Gastroesophageal sphincter (tissue), 4 donors: ENCODE measurements around the gene RTF2. TPM values are rescaled to one million over a fixed set of nuclear protein-coding genes. Genes with fewer than 3 reads are reported as not detected.

Experiments
- ATAC-seq: fragments of 150-250 bp; one replicate; pipeline ENCODE4 v1.9.1; 2016; ENCODE audit warnings: mild to moderate bottlenecking, moderate library complexity
- H3K27ac ChIP-seq, 4 donors: fragments of 200-600 bp; sonication (generic) in 3 of 4; 1 replicate in 3 of 4; 2 replicates in 1 of 4; pipeline ENCODE4 v1.5.1; 2016 to 2019
- H3K27me3 ChIP-seq: fragments of 200-600 bp; sonication (generic); one replicate; pipeline ENCODE4 v1.5.1; 2019
- H3K36me3 ChIP-seq, 2 donors: fragments of 200-600 bp; sonication (generic); one replicate each; pipeline ENCODE4 v1.5.1; 2019; ENCODE audit warnings: control low read depth in 1 of 2
- H3K4me1 ChIP-seq, 3 donors: fragments of 200-600 bp; sonication (generic); 1 replicate in 2 of 3; 2 replicates in 1 of 3; pipeline ENCODE4 v1.5.1; 2016 to 2019; ENCODE audit warnings: control low read depth in 2 of 3
- H3K4me3 ChIP-seq, 2 donors: fragments of 200-600 bp; sonication (generic); one replicate each; pipeline ENCODE4 v1.5.1; 2019; ENCODE audit warnings: mild to moderate bottlenecking in 1 of 2, moderate library complexity in 1 of 2
- H3K9me3 ChIP-seq, 3 donors: fragments of 200-600 bp; sonication (generic); one replicate each; pipeline ENCODE4 v1.5.1; 2017 to 2019; ENCODE audit warnings: control low read depth in 2 of 3
- EP300 ChIP-seq: sonication (generic); formaldehyde crosslinking; IDR thresholded peaks from one replicate; pipeline ENCODE4 v1.6.1; 2017; ENCODE audit warnings: antibody characterized with exemption, mild to moderate bottlenecking
- POLR2A ChIP-seq, 2 donors: fragments of 450-650 bp; IDR thresholded peaks; one replicate each; pipeline ENCODE4 v1.6.1; 2017; ENCODE audit warnings: antibody characterized with exemption in 2 of 2, mild to moderate bottlenecking in 2 of 2, moderate library complexity in 1 of 2
- POLR2AphosphoS5 ChIP-seq: sonication (generic); formaldehyde crosslinking; IDR thresholded peaks from one replicate; pipeline ENCODE4 v1.6.1; 2017; ENCODE audit warnings: antibody characterized with exemption
- WGBS, 2 donors: methylation state at CpG; one replicate each; pipeline ENCODE4 v1.1.5; 2018; ENCODE audit warnings: low coverage in 1 of 2; 5-methylcytosine and 5-hydroxymethylcytosine counted together
- total RNA-seq, 4 donors: library from RNA; depleted of rRNA; stranded (reverse); fragments of >200 nt; gene quantifications; one replicate each; pipeline ENCODE4 v1.1.0, GENCODE V29; 2016
- TF ChIP-seq, protein P1 (sequence below), 4 experiments: fragments of 200-600 bp in 2 of 4; fragments of 450-650 bp in 2 of 4; sonication (generic) in 1 of 4; IDR thresholded peaks; one replicate each; pipeline ENCODE4 v1.5.1; 2017 to 2019; ENCODE audit warnings: antibody characterized with exemption in 4 of 4, mild to moderate bottlenecking in 2 of 4, moderate library complexity in 2 of 4

Gene RTF2
- total RNA-seq, 4 donors from 2014 or later = 83.7 to 96.1 (median 90.3) TPM

DNA sequence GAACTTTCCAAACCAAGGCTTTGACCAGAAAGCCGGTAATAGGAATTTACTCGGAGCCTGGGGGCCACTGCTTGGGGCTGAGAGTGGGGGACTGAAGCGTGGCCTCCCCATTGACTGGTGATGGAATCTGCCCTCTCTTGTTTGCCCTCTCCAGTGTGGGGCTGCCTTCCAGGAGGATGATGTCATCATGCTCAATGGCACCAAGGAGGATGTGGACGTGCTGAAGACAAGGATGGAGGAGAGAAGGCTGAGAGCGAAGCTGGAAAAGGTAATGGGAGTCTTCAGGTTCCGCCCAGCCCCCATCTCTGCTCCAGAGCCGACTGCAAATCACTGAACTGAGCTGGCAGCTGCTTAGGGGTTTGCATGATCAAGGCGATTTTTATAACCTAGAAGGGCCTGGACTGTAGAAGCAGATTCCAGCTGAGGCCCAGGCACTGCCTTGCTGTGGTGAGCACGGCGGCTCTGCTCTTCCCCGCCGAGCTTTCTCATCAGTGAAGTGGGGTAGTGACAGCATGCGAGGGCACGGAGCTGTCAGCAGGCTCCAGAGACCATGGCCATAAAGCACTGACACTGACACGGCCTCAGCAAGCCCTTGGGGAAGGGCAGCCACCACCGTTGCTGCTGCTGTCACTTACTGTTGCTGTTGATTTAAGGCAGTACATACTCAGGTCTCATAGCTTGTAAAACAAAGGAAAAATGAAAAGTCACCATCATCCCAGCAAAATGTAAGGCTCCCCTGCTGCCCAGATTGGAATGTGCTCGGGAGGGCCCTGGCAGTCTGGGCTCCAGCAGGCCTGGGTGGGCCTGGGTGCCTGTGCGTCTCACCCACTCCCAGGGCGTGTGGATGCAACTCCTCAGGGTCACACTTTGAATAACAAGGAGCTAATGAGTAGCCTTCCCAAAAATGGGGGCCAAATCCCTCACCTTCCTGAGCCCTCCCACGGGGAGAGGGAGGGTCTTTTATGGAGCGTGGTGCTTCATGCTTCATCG lies 45.0 kb downstream of the RTF2 start:
- peaks cover 3 to 49% (median 10%) of the 10 kb centered on the region in 3 donors for H3K4me1 ChIP-seq
- H3K36me3 ChIP-seq = peaks cover 0 to 42% of the 10 kb centered on the region in 2 donors
- H3K27ac ChIP-seq = peak overlapping the region in 3 of 4 donors; percentile 23 to 52 (median 31)
- 84 to 88% methylated on average over 3 to 8 of the region's 22 CpGs for WGBS, 2 donors
- H3K4me3 ChIP-seq = no peak overlapping the region
- no peak for ATAC-seq
- H3K27me3 ChIP-seq = no peaks in the 10 kb centered on the region
- no peaks in the 10 kb centered on the region for H3K9me3 ChIP-seq
- TF ChIP-seq EP300 (no peak), POLR2A (IDR thresholded peaks at IDR 0.05) (no peak), POLR2AphosphoS5 (no peak)
- TF ChIP-seq, protein P1, sequence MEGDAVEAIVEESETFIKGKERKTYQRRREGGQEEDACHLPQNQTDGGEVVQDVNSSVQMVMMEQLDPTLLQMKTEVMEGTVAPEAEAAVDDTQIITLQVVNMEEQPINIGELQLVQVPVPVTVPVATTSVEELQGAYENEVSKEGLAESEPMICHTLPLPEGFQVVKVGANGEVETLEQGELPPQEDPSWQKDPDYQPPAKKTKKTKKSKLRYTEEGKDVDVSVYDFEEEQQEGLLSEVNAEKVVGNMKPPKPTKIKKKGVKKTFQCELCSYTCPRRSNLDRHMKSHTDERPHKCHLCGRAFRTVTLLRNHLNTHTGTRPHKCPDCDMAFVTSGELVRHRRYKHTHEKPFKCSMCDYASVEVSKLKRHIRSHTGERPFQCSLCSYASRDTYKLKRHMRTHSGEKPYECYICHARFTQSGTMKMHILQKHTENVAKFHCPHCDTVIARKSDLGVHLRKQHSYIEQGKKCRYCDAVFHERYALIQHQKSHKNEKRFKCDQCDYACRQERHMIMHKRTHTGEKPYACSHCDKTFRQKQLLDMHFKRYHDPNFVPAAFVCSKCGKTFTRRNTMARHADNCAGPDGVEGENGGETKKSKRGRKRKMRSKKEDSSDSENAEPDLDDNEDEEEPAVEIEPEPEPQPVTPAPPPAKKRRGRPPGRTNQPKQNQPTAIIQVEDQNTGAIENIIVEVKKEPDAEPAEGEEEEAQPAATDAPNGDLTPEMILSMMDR (IDR thresholded peaks at IDR 0.05) = no peak

DNA sequence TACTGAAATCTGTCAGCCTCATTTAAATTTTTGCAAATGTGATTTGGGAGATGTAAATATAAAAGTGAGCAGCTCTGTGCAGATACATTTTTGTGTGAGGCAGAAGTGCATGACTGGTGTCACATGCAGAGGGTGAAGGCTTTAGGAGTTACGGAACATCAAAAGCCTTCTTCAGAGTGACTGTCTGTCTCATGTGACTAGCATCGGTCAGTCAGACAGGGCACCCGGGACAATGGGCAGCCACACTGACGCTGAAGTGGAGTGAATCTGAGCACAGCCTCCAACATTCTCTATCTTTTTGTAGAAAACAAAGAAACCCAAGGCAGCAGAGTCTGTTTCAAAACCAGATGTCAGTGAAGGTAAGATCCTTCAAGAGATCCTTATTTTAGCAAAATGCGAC lies 48.2 kb downstream of the RTF2 start:
- peaks cover 0 to 74% of the 10 kb centered on the region in 2 donors for H3K36me3 ChIP-seq
- peaks cover 0 to 21% (median 0%) of the 10 kb centered on the region in 3 donors for H3K9me3 ChIP-seq
- WGBS, 2 donors = 18% methylated on average over 5 of the region's 5 CpGs
- no peak overlapping the region for H3K4me3 ChIP-seq
- TF ChIP-seq, protein P1 (IDR thresholded peaks at IDR 0.05) = no peak
- no peak for TF ChIP-seq POLR2AphosphoS5
- TF ChIP-seq POLR2A (IDR thresholded peaks at IDR 0.05) = no peak
- TF ChIP-seq EP300 = no peak
- no peak for ATAC-seq
- peak overlapping the region in 3 of 4 donors; percentile 52 to 59 (median 57) for H3K27ac ChIP-seq
- peaks cover 3 to 49% (median 10%) of the 10 kb centered on the region in 3 donors for H3K4me1 ChIP-seq
- H3K27me3 ChIP-seq = no peaks in the 10 kb centered on the region

DNA sequence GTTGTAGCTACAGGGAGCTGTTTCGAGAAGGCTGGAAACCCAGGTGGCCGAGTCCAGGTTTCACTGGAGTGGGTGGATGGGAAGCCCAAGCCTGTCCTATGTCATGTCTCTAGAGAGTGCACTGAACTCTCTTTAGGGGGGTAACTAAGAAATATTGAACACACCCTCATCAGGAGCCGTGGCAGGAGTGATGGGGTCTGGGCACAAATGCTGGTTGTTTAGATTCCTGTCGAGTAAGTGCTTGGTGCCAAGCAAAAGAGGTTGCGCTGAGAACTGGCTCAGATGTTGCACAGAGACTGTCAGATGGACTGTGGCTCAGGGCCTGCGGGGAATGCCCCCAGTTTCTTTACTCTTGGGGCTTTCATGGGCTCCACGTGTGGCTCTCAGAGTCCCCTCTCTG lies 48.8 kb downstream of the RTF2 start:
- Histone ChIP-seq H3K27ac (peak overlapping the region in 3 of 4 donors; percentile 52 to 59 (median 57)), H3K9me3 (peaks cover 0 to 21% (median 0%) of the 10 kb centered on the region in 3 donors), H3K27me3 (no peaks in the 10 kb centered on the region), H3K4me1 (peaks cover 3 to 49% (median 10%) of the 10 kb centered on the region in 3 donors), H3K36me3 (peaks cover 0 to 75% of the 10 kb centered on the region in 2 donors), H3K4me3 (no peak overlapping the region)
- TF ChIP-seq POLR2A (IDR thresholded peaks at IDR 0.05) (no peak), POLR2AphosphoS5 (no peak), EP300 (no peak)
- TF ChIP-seq, protein P1 (IDR thresholded peaks at IDR 0.05) = no peak
- no peak for ATAC-seq
- WGBS, 2 donors = 26 to 55% methylated on average over 3 to 5 of the region's 7 CpGs

DNA sequence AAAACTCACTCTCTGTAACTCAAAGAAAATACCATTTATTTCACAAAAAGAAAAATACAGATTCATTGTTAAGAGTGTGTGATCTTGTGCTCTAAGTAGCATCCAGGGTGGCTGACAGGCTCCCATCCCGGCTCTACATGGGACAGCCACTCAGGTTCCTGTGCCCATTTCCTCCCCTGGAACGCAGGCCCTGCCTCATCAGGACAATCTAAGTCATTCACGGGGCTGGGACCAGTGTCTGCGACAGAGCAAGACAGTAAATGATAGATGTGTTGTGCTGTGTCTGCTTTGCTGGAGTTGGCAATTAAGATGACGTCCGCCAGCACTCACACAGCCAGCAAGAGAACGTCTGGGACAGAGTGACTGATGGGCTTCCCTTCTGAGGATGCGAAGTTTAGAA lies 49.2 kb downstream of the RTF2 start:
- Histone ChIP-seq H3K27ac (peak overlapping the region in 2 of 4 donors; percentile 52 to 59), H3K27me3 (no peaks in the 10 kb centered on the region), H3K9me3 (peaks cover 0 to 21% (median 0%) of the 10 kb centered on the region in 3 donors), H3K36me3 (peaks cover 0 to 71% of the 10 kb centered on the region in 2 donors), H3K4me1 (peaks cover 3 to 49% (median 10%) of the 10 kb centered on the region in 3 donors), H3K4me3 (no peak overlapping the region)
- TF ChIP-seq POLR2AphosphoS5 (no peak), EP300 (no peak), POLR2A (IDR thresholded peaks at IDR 0.05) (no peak)
- TF ChIP-seq, protein P1 (IDR thresholded peaks at IDR 0.05) = no peak
- ATAC-seq = no peak
- WGBS, 2 donors = 40 to 67% methylated on average over 1 to 6 of the region's 8 CpGs
